ENCODE data around the gene OPTC.

Gene OPTC

DNA sequence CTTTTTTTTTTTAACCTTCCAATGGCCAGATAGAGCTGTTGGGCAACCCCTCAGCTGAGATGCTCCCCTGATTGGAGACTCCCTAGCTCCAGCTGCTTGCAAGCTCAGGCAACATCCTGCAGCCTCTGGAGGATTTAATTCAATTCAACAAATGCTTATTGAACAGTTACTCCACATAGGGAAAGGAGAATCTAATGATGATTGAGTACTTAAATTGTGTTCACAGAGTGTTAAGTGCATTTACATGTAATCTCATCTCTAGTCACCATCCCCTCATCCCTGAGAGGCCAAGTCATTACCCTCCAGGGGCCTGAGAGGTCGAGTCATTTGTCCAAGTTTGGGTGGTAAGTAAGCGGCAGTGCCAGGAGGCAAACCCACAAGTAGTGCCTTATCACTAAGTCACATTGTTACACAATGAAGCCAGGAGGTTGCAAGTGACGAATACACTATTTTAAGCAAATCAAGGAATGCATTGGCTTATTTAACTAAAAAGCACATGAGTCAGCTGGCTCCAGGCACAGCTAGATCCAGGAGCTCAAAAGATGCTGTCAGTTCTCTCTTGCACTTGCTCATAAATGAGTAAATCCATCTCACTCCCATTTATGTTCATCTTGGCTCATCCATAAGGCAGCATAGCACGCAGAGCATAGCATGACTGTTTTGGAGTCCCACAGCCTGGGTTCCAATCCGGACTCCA, 64.3 kb downstream of the OPTC start:
- DNase-seq (ENCODE audit: low read depth, low spot score), result no peak

All from activated naive CD8-positive, alpha-beta T cell treated with anti-CD3 and anti-CD28 coated beads, Interleukin-2, amount 50 U/mL, for 16 hours (primary cell).